BJ (cell line): ENCODE results near the gene MAPK10. TPM values are rescaled to one million over a fixed set of nuclear protein-coding genes. Genes with fewer than 3 reads are reported as not detected.

ENCODE experiments used
- CTCF ChIA-PET: fragments of 350-600 bp; formaldehyde crosslinking; extraction: SDS; loops from one replicate; lab custom pipeline; 2021; ENCODE audit warnings: antibody characterized with exemption, inconsistent platforms; lab: Yijun Ruan, JAX
- POLR2A ChIA-PET: fragments of 300-600 bp; sonication (Branson Sonifier 250); formaldehyde crosslinking; extraction: SDS; loops from one replicate; lab custom pipeline; 2021; ENCODE audit warnings: antibody characterized with exemption; lab: Charles Lee
- DNase-seq: peaks from one replicate; pipeline ENCODE4 v3.0.0-alpha.2; 2011; ENCODE audit warnings: low read depth
- H3K27me3 ChIP-seq: 2 replicates; pipeline ENCODE4 v1.6.0; 2011; ENCODE audit warnings: low read length; ENCODE audit not compliant: control insufficient read depth, insufficient read depth
- H3K36me3 ChIP-seq: 2 replicates; pipeline ENCODE4 v1.5.1; 2011; ENCODE audit warnings: low read length; ENCODE audit not compliant: control insufficient read depth, insufficient read depth
- H3K4me3 ChIP-seq: 2 replicates; pipeline ENCODE4 v1.5.1; 2011; ENCODE audit warnings: low read depth, mild to moderate bottlenecking, control low read depth, low read length
- polyA minus RNA-seq: library from RNA; depleted of rRNA, polyadenylated mRNA; stranded (reverse); fragments of >200 nt; gene quantifications from 2 replicates; pipeline ENCODE4 v1.2.3, GENCODE V29; 2011; rRNA and poly(A)+ RNA removed
- polyA plus RNA-seq: library from polyadenylated mRNA; depleted of rRNA; stranded (reverse); fragments of >200 nt; gene quantifications from 2 replicates; pipeline ENCODE4 v1.2.3, GENCODE V29; 2011; rRNA removed
- TF ChIP-seq, protein P1 (sequence below): IDR thresholded peaks from 2 replicates; pipeline ENCODE4 v1.5.1; 2011; ENCODE audit warnings: low read depth, mild to moderate bottlenecking, control low read depth, inconsistent platforms, low read length, moderate library complexity; ENCODE audit not compliant: insufficient read depth

The MAPK10 gene
- polyA plus RNA-seq, result 0.86 and 1.4 TPM in 2 replicates
- polyA minus RNA-seq, result 2.2 and 3.5 TPM in 2 replicates

GRCh38 chr4:86359944-86360478, at the start of gene MAPK10:
TSS of gene MAPK10 (minus strand) at chr4:86360053.
- peak; percentile 21 for DNase-seq
- H3K36me3 ChIP-seq, result no peaks in the 10 kb centered on the region
- H3K27me3 ChIP-seq, result no peaks in the 10 kb centered on the region
- H3K4me3 ChIP-seq, result peak within 1 kb of the TSS; percentile 1
- TF ChIP-seq, protein P1, sequence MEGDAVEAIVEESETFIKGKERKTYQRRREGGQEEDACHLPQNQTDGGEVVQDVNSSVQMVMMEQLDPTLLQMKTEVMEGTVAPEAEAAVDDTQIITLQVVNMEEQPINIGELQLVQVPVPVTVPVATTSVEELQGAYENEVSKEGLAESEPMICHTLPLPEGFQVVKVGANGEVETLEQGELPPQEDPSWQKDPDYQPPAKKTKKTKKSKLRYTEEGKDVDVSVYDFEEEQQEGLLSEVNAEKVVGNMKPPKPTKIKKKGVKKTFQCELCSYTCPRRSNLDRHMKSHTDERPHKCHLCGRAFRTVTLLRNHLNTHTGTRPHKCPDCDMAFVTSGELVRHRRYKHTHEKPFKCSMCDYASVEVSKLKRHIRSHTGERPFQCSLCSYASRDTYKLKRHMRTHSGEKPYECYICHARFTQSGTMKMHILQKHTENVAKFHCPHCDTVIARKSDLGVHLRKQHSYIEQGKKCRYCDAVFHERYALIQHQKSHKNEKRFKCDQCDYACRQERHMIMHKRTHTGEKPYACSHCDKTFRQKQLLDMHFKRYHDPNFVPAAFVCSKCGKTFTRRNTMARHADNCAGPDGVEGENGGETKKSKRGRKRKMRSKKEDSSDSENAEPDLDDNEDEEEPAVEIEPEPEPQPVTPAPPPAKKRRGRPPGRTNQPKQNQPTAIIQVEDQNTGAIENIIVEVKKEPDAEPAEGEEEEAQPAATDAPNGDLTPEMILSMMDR, result no peak
- ChIA-PET POLR2A (no interaction called here), CTCF (no interaction called here)

GRCh38 chr4:86403575-86403974, 43.7 kb upstream of the MAPK10 start:
- ChIA-PET CTCF (no interaction called here), POLR2A (no interaction called here)
- DNase-seq, result no peak
- Histone ChIP-seq H3K36me3 (no peaks in the 10 kb centered on the region), H3K27me3 (no peaks in the 10 kb centered on the region), H3K4me3 (no peak overlapping the region)
- TF ChIP-seq, protein P1, result no peak

DNA sequence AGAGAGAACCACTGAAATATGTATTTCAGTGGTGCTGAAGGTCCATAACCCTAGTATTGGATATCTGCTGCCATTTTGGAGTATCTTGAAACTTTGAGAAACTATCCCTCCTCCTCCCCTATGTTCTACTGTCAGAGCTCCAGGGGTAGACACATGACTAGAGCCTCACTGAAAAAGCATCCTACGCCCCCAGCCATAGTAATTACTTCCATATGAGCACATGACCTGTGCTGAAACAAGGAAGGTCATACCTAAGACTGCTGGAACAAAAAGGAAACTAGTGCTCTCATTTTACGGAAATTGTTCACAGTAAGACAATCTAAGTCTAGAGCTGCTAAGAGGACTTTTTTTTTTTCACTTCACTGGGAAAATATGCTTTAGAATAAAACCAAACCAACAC, 42.0 kb upstream of the MAPK10 start:
- H3K4me3 ChIP-seq, result no peak overlapping the region
- no peaks in the 10 kb centered on the region for H3K27me3 ChIP-seq
- TF ChIP-seq, protein P1, result no peak
- POLR2A ChIA-PET, result no interaction called here
- H3K36me3 ChIP-seq, result no peaks in the 10 kb centered on the region
- CTCF ChIA-PET, result no interaction called here
- DNase-seq, result peak; percentile 1

- H3K4me3 ChIP-seq, result no peak overlapping the region
- CTCF ChIA-PET, result no interaction called here
- H3K36me3 ChIP-seq, result no peaks in the 10 kb centered on the region
- TF ChIP-seq, protein P1, result no peak
- no peaks in the 10 kb centered on the region for H3K27me3 ChIP-seq
- POLR2A ChIA-PET, result no interaction called here
- DNase-seq, result peak; percentile 2
Observed at GRCh38 chr4:86400216-86400615, 40.4 kb upstream of the MAPK10 start.

GRCh38 chr4:86398187-86398586, 38.3 kb upstream of the MAPK10 start:
- no peak for DNase-seq
- Histone ChIP-seq H3K36me3 (no peaks in the 10 kb centered on the region), H3K27me3 (no peaks in the 10 kb centered on the region), H3K4me3 (no peak overlapping the region)
- CTCF ChIA-PET, result no interaction called here
- POLR2A ChIA-PET, result no interaction called here
- TF ChIP-seq, protein P1, result no peak
